Measurements from ENCODE around the gene IRF9. TPM values are rescaled to one million over a fixed set of nuclear protein-coding genes. Genes with fewer than 3 reads are reported as not detected.

Gene IRF9
- total and polyA plus RNA-seq, 2 of the 13 experiments (the other 11 are each of a cell fraction or from before 2014, with no cell fraction given) = 14.9 to 49.7 TPM

GRCh38 chr14:24215495-24216344 is 54.7 kb downstream of the IRF9 start, which contains the start of gene MDP1 (continued):
- TF ChIP-seq ZNF292 (CRISPR knock-in tag; IDR thresholded peaks at IDR 0.05; ENCODE audit: borderline replicate concordance, low read depth) = peak; percentile 96
- no peak for TF ChIP-seq ZEB1 (IDR thresholded peaks at IDR 0.05; ENCODE audit: insufficient replicate concordance, low read depth)
- peak; percentile 95 for TF ChIP-seq SIN3A (IDR thresholded peaks at IDR 0.05; ENCODE audit: borderline replicate concordance, low read depth, low read length)
- peak; percentile 95 for TF ChIP-seq ZNF724P (CRISPR knock-in tag; IDR thresholded peaks at IDR 0.05; ENCODE audit: borderline replicate concordance)
- TF ChIP-seq E2F1 (CRISPR knock-in tag; IDR thresholded peaks at IDR 0.05) = no peak; the same call in 1 of the 2 replicates
- no peak for TF ChIP-seq MAX (IDR thresholded peaks at IDR 0.05)
- TF ChIP-seq PHF20 (CRISPR knock-in tag; IDR thresholded peaks at IDR 0.05) = no peak
- TF ChIP-seq TGIF2 (CRISPR knock-in tag; IDR thresholded peaks at IDR 0.05) = peak; percentile 69; the same call in 1 of the 2 replicates
- TF ChIP-seq ZNF703 (CRISPR knock-in tag; IDR thresholded peaks at IDR 0.05; ENCODE audit: borderline replicate concordance) = 0 out of 2 replicates have a peak, but pooled peaks have one; percentile 74
- TF ChIP-seq IKZF4 (CRISPR knock-in tag; IDR thresholded peaks at IDR 0.05; ENCODE audit: borderline replicate concordance, low read depth, not compliant biosample characterization) = no peak
- TF ChIP-seq ZNF275 (CRISPR knock-in tag; IDR thresholded peaks at IDR 0.05; ENCODE audit: borderline replicate concordance) = peak; percentile 97
- TF ChIP-seq NONO (IDR thresholded peaks at IDR 0.05) = no peak
- TF ChIP-seq NONO (CRISPR knock-in tag; conservative IDR thresholded peaks at IDR 0.05) = peak; percentile 100
- TF ChIP-seq KIAA2018 (CRISPR knock-in tag; IDR thresholded peaks at IDR 0.05; ENCODE audit: borderline replicate concordance) = peak; percentile 81; the same call in 1 of the 2 replicates
- no peak; the same call in 1 of the 2 replicates for TF ChIP-seq TBP (CRISPR knock-in tag; IDR thresholded peaks at IDR 0.05)
- peak; percentile 83; the same call in 1 of the 2 replicates for TF ChIP-seq ZNF790 (CRISPR knock-in tag; IDR thresholded peaks at IDR 0.05; ENCODE audit: borderline replicate concordance)

Data from HepG2 (cell line).